GM18951 (cell line): ENCODE measurements around the gene UST.

Source experiments
- POLR2A ChIP-seq: IDR thresholded peaks from 4 replicates; pipeline ENCODE4 v1.6.1; 2011; ENCODE audit warnings: mild to moderate bottlenecking; ENCODE audit not compliant: insufficient read length, insufficient read depth; ENCODE audit errors: extremely low read depth
- in situ Hi-C: fragments of 300-500 bp; cut with MboI; formaldehyde crosslinking; loops from one replicate; pipeline ENCODE4 v1.12.0; 2022; ENCODE audit warnings: low sequenced_read_pairs, mixed read lengths, inconsistent platforms; ENCODE audit not compliant: unreplicated experiment

The UST gene

GRCh38 chr6:149012040-149012545 is 265.3 kb downstream of the UST start:
- in situ Hi-C loops, result no loop called here
- TF ChIP-seq POLR2A, result no peak

- no peak for TF ChIP-seq POLR2A
- in situ Hi-C loops, result no loop called here
These were observed 266.9 kb downstream of the UST start for GRCh38 chr6:149013586-149014344.

DNA sequence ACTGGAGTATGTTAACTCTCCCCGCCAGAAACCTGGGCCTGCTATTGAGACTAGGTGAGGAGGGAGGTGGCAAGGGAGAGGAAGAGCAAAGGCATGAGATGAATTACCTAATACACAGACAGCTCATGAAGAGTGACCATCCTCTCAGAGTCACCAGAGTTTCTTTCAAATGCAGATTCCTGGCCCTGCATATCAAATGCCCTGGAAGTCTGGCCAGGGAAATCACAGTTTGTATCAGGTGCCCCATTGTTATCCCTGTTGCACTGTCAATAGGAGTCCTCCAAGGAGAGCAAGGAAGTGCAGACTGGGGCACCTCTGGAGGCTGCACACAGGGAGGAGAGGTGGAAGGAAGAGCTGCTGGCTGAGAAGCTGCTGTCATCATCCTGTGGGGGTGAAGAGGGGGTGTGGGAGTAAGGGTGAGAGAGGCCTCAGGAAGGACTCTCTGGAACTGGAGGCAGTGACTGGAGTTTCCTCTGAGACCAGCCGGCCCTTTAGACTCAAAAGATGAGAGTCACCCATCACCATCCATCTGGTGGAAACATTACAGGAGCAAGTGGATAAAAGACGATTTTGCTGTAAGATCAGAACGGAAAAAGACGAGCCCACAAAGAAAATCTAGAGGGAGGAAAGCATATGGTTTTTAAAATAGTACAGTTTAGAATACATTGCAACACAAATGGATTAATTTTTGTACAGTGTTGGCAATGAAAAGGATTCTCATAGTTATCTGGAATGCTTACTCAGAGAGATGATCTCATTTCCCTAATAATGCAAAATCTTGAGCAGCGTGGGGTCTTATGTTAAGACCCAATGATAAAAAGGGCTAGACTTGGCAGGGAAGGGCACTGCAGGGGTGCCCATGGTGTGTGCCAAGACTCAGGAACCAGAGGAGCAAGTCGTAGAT is 268.1 kb downstream of the UST start:
- in situ Hi-C loops, result no loop called here
- TF ChIP-seq POLR2A, result no peak

DNA sequence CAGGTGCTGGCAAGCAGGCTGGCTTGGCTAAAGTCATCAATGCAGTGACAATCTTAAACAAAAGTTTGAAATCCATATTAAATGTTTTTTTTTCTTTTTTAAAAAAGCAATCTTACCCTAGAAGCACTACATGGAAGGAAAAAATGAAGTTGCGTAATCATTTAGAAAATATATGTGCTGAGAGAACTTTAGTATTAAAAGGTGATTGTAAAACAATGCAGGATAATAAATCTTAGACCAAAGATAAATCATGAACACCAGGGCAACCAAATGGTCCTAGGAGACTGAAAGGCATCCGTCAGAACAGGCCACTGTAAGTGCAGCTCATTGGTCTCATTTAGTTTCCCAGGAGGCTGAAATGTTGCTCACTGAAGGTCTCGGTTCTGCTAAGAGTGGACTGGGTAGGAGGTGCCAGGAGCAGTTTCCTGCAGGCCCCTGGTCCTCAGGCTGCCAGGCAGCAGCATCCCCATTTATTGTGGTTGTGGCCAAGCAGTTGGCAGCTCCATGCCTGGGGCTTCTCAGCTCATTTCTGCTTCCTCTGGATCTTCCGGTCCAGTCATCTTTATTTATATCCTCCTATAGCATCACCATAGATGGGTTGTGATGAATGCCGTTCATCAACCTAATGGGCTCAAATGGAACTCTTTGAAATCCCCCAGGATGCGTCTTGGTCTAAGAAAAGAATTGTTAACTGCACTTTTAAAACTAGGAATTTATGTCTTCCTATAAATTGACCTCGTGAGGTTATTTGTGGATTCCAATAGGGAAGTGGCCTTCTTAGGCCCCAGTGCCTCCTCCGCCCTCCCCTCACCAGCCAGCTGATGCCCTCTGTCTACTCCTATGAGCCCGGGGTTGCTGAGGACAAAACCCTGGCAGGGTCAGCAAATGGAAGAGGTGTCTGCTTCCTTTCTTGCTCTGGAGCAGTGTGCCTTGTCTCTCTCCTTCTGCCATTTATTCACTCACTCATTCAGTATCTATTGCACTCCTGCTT is 269.0 kb downstream of the UST start:
- in situ Hi-C loops, result no loop called here
- no peak for TF ChIP-seq POLR2A

GRCh38 chr6:149016716-149017115 is 269.9 kb downstream of the UST start:
- in situ Hi-C loops, result no loop called here
- TF ChIP-seq POLR2A, result no peak

DNA sequence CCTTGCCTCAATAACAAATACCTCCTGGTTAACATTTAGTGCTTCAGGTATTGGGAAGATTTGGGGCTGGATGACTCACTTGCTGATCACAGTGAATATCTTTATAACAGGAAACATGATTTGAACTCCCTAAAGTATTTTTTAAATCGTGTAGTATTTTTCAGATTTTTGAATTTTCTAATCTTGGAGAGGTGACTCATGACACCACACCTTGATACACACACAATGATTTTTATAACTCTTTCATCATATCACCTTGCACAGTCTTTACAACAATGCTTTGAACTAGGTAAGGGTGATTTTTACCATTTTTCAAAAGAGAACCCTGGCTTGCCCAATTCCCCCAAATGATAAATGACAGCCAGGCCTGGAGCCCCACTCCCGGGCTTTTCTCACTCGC is 273.5 kb downstream of the UST start:
- TF ChIP-seq POLR2A, result no peak
- in situ Hi-C loops, result no loop called here

GRCh38 chr6:149024361-149024760 is 277.5 kb downstream of the UST start:
- TF ChIP-seq POLR2A, result no peak
- in situ Hi-C loops, result no loop called here

DNA sequence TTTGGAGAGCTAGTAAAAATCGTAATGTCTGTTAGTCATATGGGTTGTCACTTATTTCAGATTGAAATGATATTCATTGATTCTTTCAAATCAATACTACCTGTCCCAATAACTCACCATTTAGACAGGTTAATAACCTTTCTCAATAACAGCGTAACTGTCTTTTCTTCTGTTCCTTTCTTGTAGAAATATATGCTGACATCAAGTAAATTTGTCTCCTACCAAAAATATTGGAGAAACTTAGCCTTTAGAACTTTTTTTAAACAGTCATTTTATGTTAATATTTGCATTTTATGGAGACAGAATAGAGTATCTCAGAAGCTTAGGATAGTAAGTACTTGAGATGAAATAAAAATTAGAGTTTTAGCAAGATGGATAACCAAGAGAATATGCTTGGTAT is 278.2 kb downstream of the UST start:
- no peak for TF ChIP-seq POLR2A
- in situ Hi-C loops, result loop anchor here (5.0 kb wide), 1 partner anchor 407 kb away; no protein-coding TSS in a partner anchor

GRCh38 chr6:149026530-149026942 is 279.7 kb downstream of the UST start:
- TF ChIP-seq POLR2A, result no peak
- in situ Hi-C loops, result loop anchor here (5.0 kb wide), 1 partner anchor 406 kb away; no protein-coding TSS in a partner anchor

DNA sequence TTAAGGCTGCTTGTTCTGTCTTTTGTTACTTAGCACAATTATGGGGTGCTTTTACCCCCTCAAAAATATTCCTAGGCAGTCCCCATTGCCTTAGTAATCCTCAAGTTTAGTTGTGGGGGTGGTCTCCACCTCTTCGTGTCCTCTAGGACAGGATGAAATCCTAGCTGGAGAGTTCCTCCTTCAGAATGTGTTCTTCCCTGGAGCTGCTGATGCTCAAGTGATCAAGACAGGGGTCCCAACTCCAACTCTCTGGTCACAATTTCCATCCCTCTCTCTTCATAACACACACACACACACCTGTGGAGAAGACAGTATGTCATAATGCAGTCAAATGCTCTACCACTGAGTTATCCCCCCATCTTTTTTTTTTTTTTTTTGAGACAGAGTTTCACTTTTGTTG is 280.7 kb downstream of the UST start:
- in situ Hi-C loops, result loop anchor here (5.0 kb wide), 1 partner anchor 405 kb away; no protein-coding TSS in a partner anchor
- no peak for TF ChIP-seq POLR2A

DNA sequence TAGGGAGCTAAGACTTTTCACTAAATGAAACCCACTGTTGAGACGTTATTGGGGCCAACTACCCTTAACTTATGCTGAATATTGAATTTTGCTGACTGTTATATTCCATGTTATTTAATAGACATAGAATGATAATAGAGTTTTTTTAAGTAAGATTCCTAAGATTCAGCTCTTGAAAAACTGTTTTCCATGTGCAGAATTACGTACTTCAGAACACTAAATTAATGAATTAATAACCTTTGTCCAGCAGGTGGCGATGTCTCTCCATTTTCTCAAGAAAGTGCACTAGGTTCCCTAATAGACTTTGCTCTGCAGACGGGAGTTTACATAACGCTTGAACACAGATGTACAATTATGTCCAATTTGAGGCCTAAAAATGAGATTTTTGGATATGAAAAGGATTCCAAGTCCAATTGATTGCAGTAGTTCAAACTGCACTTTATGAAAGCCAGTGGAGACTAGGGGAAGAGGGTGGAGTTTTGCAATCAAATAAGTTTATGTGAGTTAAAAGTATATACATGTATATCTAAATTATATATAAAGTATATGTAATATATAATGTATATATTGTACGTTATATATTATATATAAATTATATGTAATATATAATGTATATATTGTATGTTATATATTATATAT is 282.1 kb downstream of the UST start:
- no peak for TF ChIP-seq POLR2A
- in situ Hi-C loops, result loop anchor here (5.0 kb wide), 1 partner anchor 403 kb away; no protein-coding TSS in a partner anchor
